Colonic mucosa (tissue), 4 donors: ENCODE data around the gene NEK7. TPM values are rescaled to one million over a fixed set of nuclear protein-coding genes. Genes with fewer than 3 reads are reported as not detected.

Source experiments
- DNase-seq: peaks from one replicate; pipeline ENCODE4 v3.0.0-alpha.2; 2020
- H3K27ac ChIP-seq: fragments of 200-600 bp; one replicate; pipeline ENCODE4 v1.8.0; 2021
- H3K27me3 ChIP-seq: fragments of 200-600 bp; one replicate; pipeline ENCODE4 v1.8.0; 2021
- H3K36me3 ChIP-seq: fragments of 200-600 bp; one replicate; pipeline ENCODE4 v1.8.0; 2021
- H3K4me1 ChIP-seq: fragments of 200-600 bp; one replicate; pipeline ENCODE4 v1.8.0; 2021; ENCODE audit warnings: mild to moderate bottlenecking
- H3K4me3 ChIP-seq: fragments of 200-600 bp; one replicate; pipeline ENCODE4 v1.8.0; 2021
- H3K9ac ChIP-seq, 2 donors: one replicate each; pipeline ENCODE4 v1.7.0; 2013; ENCODE audit warnings: control low read depth in 2 of 2, low read depth in 2 of 2, low read length in 2 of 2
- H3K9me3 ChIP-seq: fragments of 200-600 bp; one replicate; pipeline ENCODE4 v1.8.0; 2021
- intact Hi-C: fragments of 100-400 bp; cut with DNase I; formaldehyde crosslinking; loops from one replicate; pipeline ENCODE4 v1.14.1; 2022
- total RNA-seq, 2 donors: library from RNA; stranded (reverse); fragmentation: NEBNext Ultra II Directional in 1 of 2; extraction: Animal tissue kit (Norgen Biotek cat#: 25700) in 1 of 2; gene quantifications; one replicate each; pipeline ENCODE4 v1.2.1, GENCODE V29; 2021
- TF ChIP-seq, protein P1 (sequence below): fragments of 200-600 bp; IDR thresholded peaks from one replicate; pipeline ENCODE4 v1.8.0; 2022; ENCODE audit warnings: antibody characterized with exemption, mild to moderate bottlenecking
- donor health status: healthy.
- donor health status: DM: no; HTN: no; CAD: no.
- donor health status: DM: no; HTN: no; CAD: no.

NEK7 gene
- total RNA-seq, 2 donors from 2014 or later, result 45.4 to 64.7 TPM

DNA sequence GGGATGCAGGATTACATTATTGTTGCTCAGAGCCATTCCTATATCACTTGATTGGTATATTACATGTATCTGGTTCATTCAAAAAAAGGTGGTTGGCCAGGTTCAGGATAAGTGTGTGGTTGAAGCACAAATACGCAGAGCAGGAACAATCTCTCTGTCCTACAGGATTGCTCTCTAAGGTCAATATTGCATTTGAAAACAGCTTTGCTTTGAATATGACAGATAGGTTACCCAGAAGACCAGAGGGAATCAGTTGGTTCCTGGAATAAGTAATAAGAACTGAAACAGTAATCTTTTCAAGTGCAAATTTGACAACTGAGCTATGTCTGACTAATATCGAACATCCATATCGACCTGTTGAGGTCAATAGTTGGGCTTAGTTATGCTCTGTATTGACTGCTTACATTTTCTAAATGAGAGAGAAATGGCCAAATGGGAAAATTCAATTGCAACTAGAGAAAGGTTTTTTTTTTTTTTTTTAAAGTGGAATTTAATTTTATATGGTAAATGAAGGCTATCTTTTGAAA lies 206.9 kb downstream of the NEK7 start:
- no peak overlapping the region for H3K4me3 ChIP-seq
- H3K9ac ChIP-seq, result no peak overlapping the region
- TF ChIP-seq, protein P1, sequence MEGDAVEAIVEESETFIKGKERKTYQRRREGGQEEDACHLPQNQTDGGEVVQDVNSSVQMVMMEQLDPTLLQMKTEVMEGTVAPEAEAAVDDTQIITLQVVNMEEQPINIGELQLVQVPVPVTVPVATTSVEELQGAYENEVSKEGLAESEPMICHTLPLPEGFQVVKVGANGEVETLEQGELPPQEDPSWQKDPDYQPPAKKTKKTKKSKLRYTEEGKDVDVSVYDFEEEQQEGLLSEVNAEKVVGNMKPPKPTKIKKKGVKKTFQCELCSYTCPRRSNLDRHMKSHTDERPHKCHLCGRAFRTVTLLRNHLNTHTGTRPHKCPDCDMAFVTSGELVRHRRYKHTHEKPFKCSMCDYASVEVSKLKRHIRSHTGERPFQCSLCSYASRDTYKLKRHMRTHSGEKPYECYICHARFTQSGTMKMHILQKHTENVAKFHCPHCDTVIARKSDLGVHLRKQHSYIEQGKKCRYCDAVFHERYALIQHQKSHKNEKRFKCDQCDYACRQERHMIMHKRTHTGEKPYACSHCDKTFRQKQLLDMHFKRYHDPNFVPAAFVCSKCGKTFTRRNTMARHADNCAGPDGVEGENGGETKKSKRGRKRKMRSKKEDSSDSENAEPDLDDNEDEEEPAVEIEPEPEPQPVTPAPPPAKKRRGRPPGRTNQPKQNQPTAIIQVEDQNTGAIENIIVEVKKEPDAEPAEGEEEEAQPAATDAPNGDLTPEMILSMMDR, result no peak
- intact Hi-C loops, result no loop called here
- H3K27ac ChIP-seq, result no peak overlapping the region
- no peaks in the 10 kb centered on the region for H3K4me1 ChIP-seq
- no peaks in the 10 kb centered on the region for H3K36me3 ChIP-seq
- DNase-seq, result no peak
- no peaks in the 10 kb centered on the region for H3K27me3 ChIP-seq
- no peaks in the 10 kb centered on the region for H3K9me3 ChIP-seq

GRCh38 chr1:198364471-198364870 lies 207.7 kb downstream of the NEK7 start:
- Histone ChIP-seq H3K4me3 (no peak overlapping the region), H3K27ac (no peak overlapping the region), H3K9ac (no peak overlapping the region), H3K4me1 (no peaks in the 10 kb centered on the region), H3K36me3 (no peaks in the 10 kb centered on the region), H3K9me3 (no peaks in the 10 kb centered on the region), H3K27me3 (no peaks in the 10 kb centered on the region)
- intact Hi-C loops, result no loop called here
- TF ChIP-seq, protein P1, result no peak
- no peak for DNase-seq

DNA sequence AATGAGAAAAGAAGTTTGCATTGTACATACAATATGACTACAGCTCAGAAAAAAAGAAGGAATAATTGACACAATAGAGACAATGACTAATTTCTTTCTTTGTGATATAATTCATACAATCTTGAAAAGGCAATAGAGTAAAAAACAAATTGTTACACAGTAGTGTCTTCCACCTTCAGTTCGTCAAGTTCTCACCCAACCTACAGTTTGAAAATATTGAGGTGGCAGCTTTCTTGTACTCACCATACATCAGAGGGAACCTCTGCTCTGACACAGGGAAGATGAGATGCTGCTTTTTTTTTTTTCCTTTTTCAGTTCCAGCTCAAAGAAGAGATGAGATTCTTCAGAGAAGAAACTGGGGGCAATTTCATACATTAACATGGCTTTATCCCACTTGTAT lies 210.5 kb downstream of the NEK7 start:
- intact Hi-C loops, result no loop called here
- TF ChIP-seq, protein P1, result no peak
- Histone ChIP-seq H3K27ac (no peak overlapping the region), H3K4me1 (no peaks in the 10 kb centered on the region), H3K9me3 (no peaks in the 10 kb centered on the region), H3K36me3 (no peaks in the 10 kb centered on the region), H3K27me3 (no peaks in the 10 kb centered on the region), H3K4me3 (no peak overlapping the region), H3K9ac (no peak overlapping the region)
- DNase-seq, result no peak

GRCh38 chr1:198370996-198371395 lies 214.2 kb downstream of the NEK7 start:
- no peak overlapping the region for H3K9ac ChIP-seq
- no peaks in the 10 kb centered on the region for H3K27me3 ChIP-seq
- intact Hi-C loops, result no loop called here
- H3K4me3 ChIP-seq, result no peak overlapping the region
- H3K27ac ChIP-seq, result no peak overlapping the region
- H3K36me3 ChIP-seq, result no peaks in the 10 kb centered on the region
- no peak for DNase-seq
- H3K9me3 ChIP-seq, result no peaks in the 10 kb centered on the region
- no peaks in the 10 kb centered on the region for H3K4me1 ChIP-seq
- TF ChIP-seq, protein P1, result no peak

Other genes with a start within 250 kb of the NEK7 start
- under 1 TPM in 1 of 2 donors, not detected in 1; 0.10 TPM for gene LHX9, start 239.6 kb upstream of the NEK7 start, total RNA-seq